Measurements from ENCODE around the gene LRRC70.

Gene LRRC70

GRCh38 chr5:62575066-62575465 lies 3.6 kb upstream of the LRRC70 start:
- DNase-seq = no peak

- DNase-seq = no peak
Measured at GRCh38 chr5:62575489-62575888, 3.1 kb upstream of the LRRC70 start.

- DNase-seq = no peak
Measured at GRCh38 chr5:62576570-62577170, 1.9 kb upstream of the LRRC70 start.

- no peak for DNase-seq
Measured at GRCh38 chr5:62577488-62577887, 1.1 kb upstream of the LRRC70 start.

GRCh38 chr5:62579761-62580160 lies 1.1 kb downstream of the LRRC70 start:
- no peak for DNase-seq

GRCh38 chr5:62581836-62582597 lies 3.4 kb downstream of the LRRC70 start:
- no peak for DNase-seq

GRCh38 chr5:62584391-62584790 lies 5.8 kb downstream of the LRRC70 start:
- DNase-seq = no peak

- no peak for DNase-seq
Measured at GRCh38 chr5:62585306-62585705, 6.7 kb downstream of the LRRC70 start.

- no peak for DNase-seq
Measured at GRCh38 chr5:62585751-62586150, 7.1 kb downstream of the LRRC70 start.

- no peak for DNase-seq
Measured at GRCh38 chr5:62587737-62588136, 9.1 kb downstream of the LRRC70 start.

- no peak for DNase-seq
Measured at GRCh38 chr5:62588668-62589067, 10.0 kb downstream of the LRRC70 start.

- DNase-seq = no peak
Measured at GRCh38 chr5:62589504-62589903, 10.9 kb downstream of the LRRC70 start.

GRCh38 chr5:62590387-62590786 lies 11.8 kb downstream of the LRRC70 start:
- no peak for DNase-seq

- peak; percentile 63 to 70 for DNase-seq
Measured at GRCh38 chr5:62592558-62592957, 13.9 kb downstream of the LRRC70 start.

GRCh38 chr5:62593331-62593730 lies 14.7 kb downstream of the LRRC70 start:
- DNase-seq = no peak

GRCh38 chr5:62594364-62594984 lies 15.9 kb downstream of the LRRC70 start:
- DNase-seq = no peak

GRCh38 chr5:62596096-62596495 lies 17.5 kb downstream of the LRRC70 start:
- DNase-seq = no peak

- DNase-seq = no peak
Measured at GRCh38 chr5:62596691-62597090, 18.1 kb downstream of the LRRC70 start.

GRCh38 chr5:62597314-62597713 lies 18.7 kb downstream of the LRRC70 start:
- DNase-seq = no peak

GRCh38 chr5:62600560-62601252 lies 22.1 kb downstream of the LRRC70 start:
- DNase-seq = no peak

- DNase-seq = no peak
Measured at GRCh38 chr5:62603934-62604333, 25.3 kb downstream of the LRRC70 start.

- DNase-seq = no peak
Measured at GRCh38 chr5:62605638-62606037, 27.0 kb downstream of the LRRC70 start.

- DNase-seq = no peak
Measured at GRCh38 chr5:62606878-62607277, 28.3 kb downstream of the LRRC70 start.

- DNase-seq = no peak
Measured at GRCh38 chr5:62607615-62608014, 29.0 kb downstream of the LRRC70 start.
